RWPE2 (cell line): ENCODE data around the gene CEP112.

Experiments
- ATAC-seq: fragments of 200-7000 bp; cut with Tn5 transposase; 3 replicates; pipeline ENCODE4 v1.9.1; 2021; ENCODE audit warnings: low read depth
- DNase-seq: peaks from one replicate; pipeline ENCODE4 v3.0.0-alpha.2; 2020; ENCODE audit warnings: low spot score
- H3K27ac ChIP-seq: fragments of 450-650 bp; 2 replicates; pipeline ENCODE4 v1.5.1; 2017; ENCODE audit warnings: mild to moderate bottlenecking; ENCODE audit not compliant: poor library complexity, severe bottlenecking
- H3K27me3 ChIP-seq: fragments of 250-450 bp; sonication (Bioruptor Pico); 2 replicates; pipeline ENCODE4 v1.5.1; 2021; ENCODE audit warnings: mild to moderate bottlenecking, moderate library complexity; ENCODE audit not compliant: insufficient read depth, poor library complexity, severe bottlenecking
- H3K36me3 ChIP-seq: fragments of 250-450 bp; sonication (Bioruptor Pico); 2 replicates; pipeline ENCODE4 v1.5.1; 2020; ENCODE audit warnings: low read depth, mild to moderate bottlenecking, moderate library complexity
- H3K4me1 ChIP-seq: fragments of 250-450 bp; sonication (Bioruptor Pico); 2 replicates; pipeline ENCODE4 v1.5.1; 2021; ENCODE audit warnings: mild to moderate bottlenecking, moderate library complexity; ENCODE audit not compliant: insufficient read depth, poor library complexity, severe bottlenecking
- H3K4me3 ChIP-seq: fragments of 250-450 bp; sonication (Bioruptor Pico); 2 replicates; pipeline ENCODE4 v1.5.1; 2021; ENCODE audit warnings: mild to moderate bottlenecking, moderate library complexity; ENCODE audit not compliant: severe bottlenecking
- H3K9me3 ChIP-seq: fragments of 250-450 bp; sonication (Bioruptor Pico); 2 replicates; pipeline ENCODE4 v1.5.1; 2021; ENCODE audit warnings: mild to moderate bottlenecking, moderate library complexity; ENCODE audit not compliant: severe bottlenecking
- TF ChIP-seq, protein P1 (sequence below): fragments of 450-650 bp; IDR thresholded peaks from one replicate; pipeline ENCODE4 v1.5.1; 2017; ENCODE audit warnings: mild to moderate bottlenecking, moderate library complexity; ENCODE audit not compliant: poor library complexity, severe bottlenecking

CEP112 gene

DNA sequence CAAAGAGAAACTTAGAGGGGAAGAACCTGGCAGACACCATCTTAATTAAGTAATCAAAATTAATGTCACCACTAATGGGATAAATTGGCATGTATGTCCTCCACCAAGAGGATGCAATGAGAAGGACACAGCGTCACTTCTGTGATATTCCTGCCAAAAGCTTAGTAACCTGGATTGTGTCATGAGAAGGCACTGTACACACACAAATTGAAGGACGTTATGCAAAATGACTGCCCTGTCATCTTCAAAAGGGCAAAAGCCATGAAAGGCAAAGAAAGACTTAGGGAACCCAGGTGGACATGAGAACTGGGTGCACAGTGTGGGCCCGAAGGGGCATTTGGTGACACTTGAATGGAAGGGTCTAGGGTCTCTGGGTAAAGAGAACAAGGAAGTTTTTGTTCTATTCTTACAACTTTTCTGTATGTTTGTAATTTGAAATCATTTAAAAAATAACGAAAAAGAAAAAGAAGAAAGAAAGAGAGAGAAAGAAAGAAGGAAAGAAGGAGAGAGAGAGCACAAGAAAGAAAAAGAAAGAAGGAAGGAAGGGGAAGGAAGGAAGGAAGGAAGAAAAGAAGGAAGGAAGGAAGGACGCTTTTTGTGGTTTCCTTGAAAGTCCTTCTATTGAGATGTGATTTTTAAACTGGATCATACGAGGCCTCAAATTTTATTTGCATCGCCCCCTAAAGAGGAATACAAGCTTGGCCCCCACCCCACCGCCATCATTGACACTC is 41.3 kb upstream of the CEP112 start:
- H3K27ac ChIP-seq = no peak overlapping the region
- no peaks in the 10 kb centered on the region for H3K36me3 ChIP-seq
- H3K4me3 ChIP-seq = no peak overlapping the region
- H3K27me3 ChIP-seq = peaks cover 3% of the 10 kb centered on the region
- TF ChIP-seq, protein P1, sequence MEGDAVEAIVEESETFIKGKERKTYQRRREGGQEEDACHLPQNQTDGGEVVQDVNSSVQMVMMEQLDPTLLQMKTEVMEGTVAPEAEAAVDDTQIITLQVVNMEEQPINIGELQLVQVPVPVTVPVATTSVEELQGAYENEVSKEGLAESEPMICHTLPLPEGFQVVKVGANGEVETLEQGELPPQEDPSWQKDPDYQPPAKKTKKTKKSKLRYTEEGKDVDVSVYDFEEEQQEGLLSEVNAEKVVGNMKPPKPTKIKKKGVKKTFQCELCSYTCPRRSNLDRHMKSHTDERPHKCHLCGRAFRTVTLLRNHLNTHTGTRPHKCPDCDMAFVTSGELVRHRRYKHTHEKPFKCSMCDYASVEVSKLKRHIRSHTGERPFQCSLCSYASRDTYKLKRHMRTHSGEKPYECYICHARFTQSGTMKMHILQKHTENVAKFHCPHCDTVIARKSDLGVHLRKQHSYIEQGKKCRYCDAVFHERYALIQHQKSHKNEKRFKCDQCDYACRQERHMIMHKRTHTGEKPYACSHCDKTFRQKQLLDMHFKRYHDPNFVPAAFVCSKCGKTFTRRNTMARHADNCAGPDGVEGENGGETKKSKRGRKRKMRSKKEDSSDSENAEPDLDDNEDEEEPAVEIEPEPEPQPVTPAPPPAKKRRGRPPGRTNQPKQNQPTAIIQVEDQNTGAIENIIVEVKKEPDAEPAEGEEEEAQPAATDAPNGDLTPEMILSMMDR = no peak
- ATAC-seq = no peak
- no peaks in the 10 kb centered on the region for H3K4me1 ChIP-seq
- DNase-seq = no peak
- H3K9me3 ChIP-seq = no peaks in the 10 kb centered on the region

DNA sequence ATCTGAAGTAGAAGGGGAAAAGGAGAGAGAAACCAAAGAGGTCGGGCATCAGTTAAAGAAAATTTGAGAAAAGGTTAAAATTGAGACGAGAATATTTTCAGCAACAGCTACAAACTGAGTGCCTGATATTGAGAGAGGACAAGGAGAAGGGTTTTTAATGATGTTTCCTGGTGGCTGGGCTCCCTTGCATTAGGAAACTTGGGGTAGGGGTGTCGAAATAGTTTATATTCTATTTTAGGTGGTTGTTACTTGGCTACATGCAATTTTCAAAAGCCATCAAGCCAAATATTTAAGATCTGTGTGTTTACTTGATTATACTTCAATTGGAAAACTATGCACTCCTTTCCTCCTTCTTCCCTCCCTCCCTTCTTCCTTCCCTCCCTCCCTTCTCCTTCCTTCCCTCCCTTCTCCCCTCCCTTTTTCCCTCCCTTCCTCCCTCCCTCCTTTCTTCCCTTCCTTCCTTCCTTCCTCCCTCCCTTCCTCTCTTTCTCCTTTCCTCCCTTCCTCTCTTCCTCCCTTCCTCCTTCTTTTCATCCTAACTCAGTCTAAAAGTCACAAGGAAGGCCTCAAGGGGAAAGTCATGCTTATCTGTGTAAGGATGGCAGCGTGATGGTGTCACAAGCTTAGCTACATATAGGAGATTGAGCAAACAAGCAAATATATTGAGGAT is 39.1 kb upstream of the CEP112 start:
- H3K27ac ChIP-seq = no peak overlapping the region
- H3K27me3 ChIP-seq = peaks cover 3% of the 10 kb centered on the region
- DNase-seq (no peak), ATAC-seq (no peak)
- H3K9me3 ChIP-seq = no peaks in the 10 kb centered on the region
- TF ChIP-seq, protein P1 = no peak
- no peaks in the 10 kb centered on the region for H3K4me1 ChIP-seq
- H3K4me3 ChIP-seq = no peak overlapping the region
- no peaks in the 10 kb centered on the region for H3K36me3 ChIP-seq

DNA sequence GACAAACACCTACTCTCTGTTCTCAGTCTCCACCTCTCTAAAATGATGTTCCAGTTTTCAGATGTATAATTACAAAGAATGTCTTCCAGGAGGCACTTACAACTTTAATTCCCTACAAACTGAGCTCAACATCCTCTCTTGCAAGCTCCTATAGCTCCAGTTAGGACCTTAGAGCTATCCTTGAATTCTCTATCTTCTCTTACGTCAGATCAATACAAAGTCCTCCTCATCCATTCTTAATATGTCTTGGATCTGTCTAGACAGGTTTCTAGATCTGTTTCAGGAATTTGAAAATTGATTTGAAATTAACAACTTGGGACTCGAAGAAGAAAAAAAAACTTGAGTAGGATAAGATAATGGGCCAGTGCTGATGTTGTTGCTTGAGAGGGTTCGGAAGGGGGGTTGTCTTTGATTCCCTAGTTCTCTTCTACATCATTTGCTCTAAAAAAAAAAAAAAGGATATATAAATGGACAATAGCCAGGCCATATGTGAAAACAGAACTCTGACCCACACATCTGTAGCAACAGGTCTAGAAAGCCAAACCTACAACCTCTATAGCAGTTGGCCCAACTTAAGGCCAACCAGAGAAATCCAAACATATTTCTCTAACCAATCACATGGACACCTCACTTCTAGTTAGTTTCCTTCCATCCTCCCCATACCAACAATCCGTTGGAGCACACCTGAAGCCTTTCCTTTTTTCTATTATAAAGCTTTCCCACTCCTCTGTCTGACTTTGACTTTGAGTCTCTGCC is 38.0 kb upstream of the CEP112 start:
- Histone ChIP-seq H3K27me3 (no peaks in the 10 kb centered on the region), H3K4me3 (no peak overlapping the region), H3K4me1 (no peaks in the 10 kb centered on the region), H3K27ac (no peak overlapping the region), H3K36me3 (no peaks in the 10 kb centered on the region), H3K9me3 (no peaks in the 10 kb centered on the region)
- TF ChIP-seq, protein P1 = no peak
- ATAC-seq (no peak), DNase-seq (no peak)

DNA sequence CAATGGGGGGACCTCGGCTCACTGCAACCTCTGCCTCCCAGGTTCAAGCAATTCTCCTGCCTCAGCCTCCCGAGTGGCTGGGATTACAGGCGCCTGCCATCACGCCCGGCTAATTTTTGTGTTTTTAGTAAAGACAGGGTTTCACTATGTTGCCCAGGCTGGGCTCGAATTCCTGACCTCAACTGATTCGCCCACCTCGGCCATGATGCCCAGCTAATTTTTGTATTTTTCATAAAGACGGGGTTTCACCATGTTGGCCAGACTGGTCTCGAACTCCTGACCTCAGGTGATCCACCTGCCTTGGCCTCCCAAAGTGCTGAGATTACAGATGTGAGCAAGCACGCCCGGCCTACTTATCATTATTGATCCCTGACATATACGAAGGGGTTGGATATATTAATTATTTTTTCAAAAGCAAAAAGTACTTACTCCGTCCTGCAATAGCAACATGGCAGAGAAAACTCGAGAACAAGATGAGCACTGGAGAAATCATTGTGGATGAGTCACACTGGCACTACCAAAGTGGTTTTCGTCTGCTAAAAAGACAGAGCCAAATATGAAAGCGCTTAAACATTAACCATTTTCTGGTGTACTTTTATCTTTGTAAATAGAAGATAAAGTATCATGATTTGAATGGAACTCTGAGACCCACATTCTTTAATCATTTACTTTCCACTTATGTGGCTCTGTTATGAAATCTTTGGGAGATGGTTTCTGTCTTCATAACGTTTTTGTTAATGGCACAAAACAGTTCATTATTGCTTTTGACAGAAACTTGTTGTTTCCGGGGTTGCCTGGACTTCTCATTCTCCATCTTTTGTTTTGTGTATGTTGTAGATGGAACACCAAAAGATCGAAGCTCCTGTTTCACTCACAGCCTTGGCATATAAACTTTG is 37.2 kb upstream of the CEP112 start, which contains the start of gene APOH:
APOH (minus strand) TSS at position 529 of the 896 bp plus-strand sequence; CDS start at position 493, 36 bp downstream.
- ATAC-seq (no peak), DNase-seq (no peak)
- no peaks in the 10 kb centered on the region for H3K27me3 ChIP-seq
- H3K36me3 ChIP-seq = no peaks in the 10 kb centered on the region
- H3K4me1 ChIP-seq = no peaks in the 10 kb centered on the region
- H3K27ac ChIP-seq = no peak within 1 kb of the TSS
- TF ChIP-seq, protein P1 = no peak
- no peak within 1 kb of the TSS for H3K4me3 ChIP-seq
- H3K9me3 ChIP-seq = no peaks in the 10 kb centered on the region
